Measurements from ENCODE around the gene DISC1.
"Not testable (repeated sequence)": the region's sequence is repeated elsewhere in the genome, so short reads cannot be mapped to it uniquely, and the experiment has no call there.

Gene DISC1

DNA sequence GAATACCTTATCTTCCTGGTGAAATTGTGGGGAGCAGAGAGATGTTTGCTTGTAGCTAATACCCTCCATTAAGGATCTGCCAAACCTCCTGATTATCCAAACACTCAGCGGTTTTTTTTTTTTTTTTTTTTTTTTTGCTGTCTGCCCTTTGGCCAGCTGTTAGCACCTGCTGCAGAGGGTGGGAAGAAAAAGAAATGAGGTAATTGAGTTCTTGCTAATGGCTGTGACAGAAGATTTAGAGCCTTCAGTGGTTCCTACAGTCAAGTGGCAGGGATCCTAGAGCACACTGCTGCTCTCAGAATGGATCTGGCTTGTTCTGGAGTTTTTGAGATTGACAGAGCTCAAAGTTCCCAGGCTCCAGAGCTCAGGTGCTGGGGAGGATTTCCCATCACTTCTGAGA, 342.5 kb downstream of the DISC1 start:
- no peak for DNase-seq (ENCODE audit: low read depth in 2 of 2)

DNA sequence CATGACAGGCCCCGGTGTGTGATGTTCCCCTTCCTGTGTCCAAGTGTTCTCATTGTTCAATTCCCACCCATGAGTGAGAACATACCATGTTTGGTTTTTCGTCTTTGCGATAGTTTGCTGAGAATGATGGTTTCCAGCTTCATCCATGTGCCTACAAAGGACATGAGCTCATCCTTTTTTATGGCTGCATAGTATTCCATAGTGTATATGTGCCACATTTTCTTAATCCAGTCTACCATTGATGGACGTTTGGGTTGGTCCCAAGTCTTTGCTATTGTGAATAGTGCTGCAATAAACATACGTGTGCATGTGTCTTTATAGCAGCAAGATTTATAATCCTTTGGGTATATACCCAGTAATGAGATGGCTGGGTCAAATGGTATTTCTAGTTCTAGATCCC, 343.2 kb downstream of the DISC1 start:
- DNase-seq (ENCODE audit: low read depth in 2 of 2); H3K4me3 ChIP-seq (replicated peaks in 1 of 2; ENCODE audit: low read depth in 2 of 2, low read length in 2 of 2): not testable (repeated sequence)

More for the DNA sequence above, 342.5 kb downstream of the DISC1 start:
- TF ChIP-seq, protein P1, sequence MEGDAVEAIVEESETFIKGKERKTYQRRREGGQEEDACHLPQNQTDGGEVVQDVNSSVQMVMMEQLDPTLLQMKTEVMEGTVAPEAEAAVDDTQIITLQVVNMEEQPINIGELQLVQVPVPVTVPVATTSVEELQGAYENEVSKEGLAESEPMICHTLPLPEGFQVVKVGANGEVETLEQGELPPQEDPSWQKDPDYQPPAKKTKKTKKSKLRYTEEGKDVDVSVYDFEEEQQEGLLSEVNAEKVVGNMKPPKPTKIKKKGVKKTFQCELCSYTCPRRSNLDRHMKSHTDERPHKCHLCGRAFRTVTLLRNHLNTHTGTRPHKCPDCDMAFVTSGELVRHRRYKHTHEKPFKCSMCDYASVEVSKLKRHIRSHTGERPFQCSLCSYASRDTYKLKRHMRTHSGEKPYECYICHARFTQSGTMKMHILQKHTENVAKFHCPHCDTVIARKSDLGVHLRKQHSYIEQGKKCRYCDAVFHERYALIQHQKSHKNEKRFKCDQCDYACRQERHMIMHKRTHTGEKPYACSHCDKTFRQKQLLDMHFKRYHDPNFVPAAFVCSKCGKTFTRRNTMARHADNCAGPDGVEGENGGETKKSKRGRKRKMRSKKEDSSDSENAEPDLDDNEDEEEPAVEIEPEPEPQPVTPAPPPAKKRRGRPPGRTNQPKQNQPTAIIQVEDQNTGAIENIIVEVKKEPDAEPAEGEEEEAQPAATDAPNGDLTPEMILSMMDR (IDR thresholded peaks at IDR 0.05; ENCODE audit: low read depth, low read length): no peak
- no peak overlapping the region for H3K4me3 ChIP-seq (replicated peaks in 1 of 2; ENCODE audit: low read depth in 2 of 2, low read length in 2 of 2)

DNA sequence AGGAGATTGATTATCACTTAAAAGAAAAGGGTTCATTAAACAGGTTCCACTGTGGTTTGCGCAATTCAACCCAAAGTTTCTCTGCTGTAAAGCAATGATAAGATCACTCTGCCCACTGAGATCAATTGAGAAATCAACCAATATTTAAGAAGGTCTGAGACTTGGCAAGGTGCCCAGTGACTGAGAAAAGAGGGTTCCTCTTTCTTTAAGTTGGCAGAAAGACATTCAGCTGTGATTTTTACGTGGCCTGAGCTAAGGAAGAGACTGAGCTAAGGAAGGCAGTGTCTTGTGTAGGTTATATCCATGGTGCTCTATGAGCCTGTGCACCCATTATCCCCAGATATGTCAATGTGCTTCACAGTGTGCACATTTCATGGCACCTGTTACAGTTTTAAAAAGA, 344.1 kb downstream of the DISC1 start:
- TF ChIP-seq, protein P1 (IDR thresholded peaks at IDR 0.05; ENCODE audit: low read depth, low read length): no peak
- DNase-seq (ENCODE audit: low read depth in 2 of 2): no peak
- no peak overlapping the region for H3K4me3 ChIP-seq (replicated peaks in 1 of 2; ENCODE audit: low read depth in 2 of 2, low read length in 2 of 2)

DNA sequence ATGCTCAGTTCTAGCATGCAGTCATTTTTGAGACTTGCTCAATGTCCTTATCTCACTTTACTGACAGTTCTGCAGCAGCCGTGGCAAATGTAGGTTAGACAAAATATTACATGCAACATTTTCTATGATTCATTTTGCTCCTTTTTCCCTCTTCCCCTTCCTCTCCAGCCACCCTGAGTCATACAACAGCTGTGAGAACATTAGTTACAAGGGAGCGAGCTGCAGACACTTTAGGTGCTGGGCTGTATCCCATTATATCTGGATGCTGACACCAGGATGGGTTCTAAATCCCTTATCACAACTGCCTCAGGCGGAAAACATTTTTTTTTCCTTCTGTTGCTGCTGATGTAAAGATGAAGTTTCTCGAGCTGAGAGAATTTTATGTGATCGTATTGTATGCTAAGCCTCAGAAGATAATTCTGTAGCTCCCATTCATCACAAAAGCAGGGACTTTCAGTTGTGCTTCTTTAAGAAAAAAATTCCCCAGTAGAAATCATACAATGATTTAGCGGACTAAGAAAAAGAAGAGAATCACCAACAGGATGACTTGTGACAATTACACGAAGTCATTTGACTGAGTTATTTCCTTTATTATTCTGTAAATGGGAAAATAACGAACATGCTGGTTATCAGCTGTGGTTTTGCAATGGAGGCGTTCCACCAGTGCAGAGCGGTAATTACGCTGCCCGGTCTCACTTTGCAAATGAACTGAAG, 345.0 kb downstream of the DISC1 start:
- TF ChIP-seq, protein P1 (IDR thresholded peaks at IDR 0.05; ENCODE audit: low read depth, low read length): no peak
- H3K4me3 ChIP-seq (replicated peaks in 1 of 2; ENCODE audit: low read depth in 2 of 2, low read length in 2 of 2): no peak overlapping the region
- peak; percentile 75 to 78 for DNase-seq (ENCODE audit: low read depth in 2 of 2)

DNA sequence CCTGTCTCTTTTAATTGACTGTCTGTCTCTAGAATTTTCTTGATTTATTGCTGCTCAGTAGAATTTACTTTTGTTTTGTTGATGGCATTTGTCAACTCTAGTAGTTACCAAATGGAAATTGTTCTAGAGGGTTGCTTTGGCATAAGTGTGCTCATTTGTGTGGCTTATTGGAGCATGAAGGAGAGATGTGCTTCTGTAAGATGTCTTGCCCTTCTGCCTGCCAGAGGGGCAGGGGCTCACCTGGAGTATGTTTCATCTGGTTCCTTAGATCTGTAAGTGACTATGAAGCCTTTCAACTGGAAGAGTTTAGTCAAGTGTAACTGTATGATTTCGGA, 345.5 kb downstream of the DISC1 start:
- TF ChIP-seq, protein P1 (IDR thresholded peaks at IDR 0.05; ENCODE audit: low read depth, low read length): no peak
- no peak for DNase-seq (ENCODE audit: low read depth in 2 of 2)
- H3K4me3 ChIP-seq (replicated peaks in 1 of 2; ENCODE audit: low read depth in 2 of 2, low read length in 2 of 2): no peak overlapping the region

DNA sequence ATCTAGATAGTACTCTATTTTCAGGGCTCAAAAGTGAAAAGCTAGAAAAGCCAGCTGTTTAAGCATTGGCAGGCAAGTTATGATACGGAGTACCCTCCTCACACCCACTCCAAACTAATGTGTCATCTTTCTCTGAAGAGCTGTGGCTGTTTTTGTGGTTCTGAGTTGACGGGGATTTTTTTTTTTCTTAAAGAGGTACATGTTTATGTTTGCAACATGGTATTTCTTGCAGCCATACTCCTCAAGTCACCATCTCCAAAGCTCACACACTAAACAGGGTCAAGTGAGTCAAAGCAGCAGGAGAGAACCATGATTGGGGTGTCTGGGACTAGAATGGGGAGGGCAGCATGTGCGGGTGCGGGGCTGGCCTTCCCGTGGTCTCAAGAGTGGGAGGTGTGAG, 347.2 kb downstream of the DISC1 start:
- H3K4me3 ChIP-seq (replicated peaks in 1 of 2; ENCODE audit: low read depth in 2 of 2, low read length in 2 of 2): no peak overlapping the region
- no peak for DNase-seq (ENCODE audit: low read depth in 2 of 2)
- TF ChIP-seq, protein P1 (IDR thresholded peaks at IDR 0.05; ENCODE audit: low read depth, low read length): no peak

DNA sequence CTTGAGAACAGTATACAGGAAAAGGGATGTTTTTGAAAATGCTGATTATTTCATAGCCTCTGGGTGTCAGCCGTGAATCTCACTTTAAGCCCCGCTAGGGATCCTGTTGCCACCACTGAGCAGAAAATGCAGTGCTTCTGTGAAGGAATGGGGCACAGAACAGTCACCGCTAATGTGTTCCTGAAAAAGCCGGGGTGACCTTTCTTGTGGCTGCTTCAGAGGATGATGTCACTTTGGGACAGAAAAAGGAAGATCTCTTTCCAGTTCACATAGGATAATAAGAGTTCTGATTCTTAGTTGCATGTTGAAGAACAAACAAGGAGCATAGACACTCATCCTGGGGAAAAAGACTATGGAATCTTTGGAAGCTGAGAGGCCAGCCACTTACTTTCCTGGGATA, 349.6 kb downstream of the DISC1 start:
- TF ChIP-seq, protein P1 (IDR thresholded peaks at IDR 0.05; ENCODE audit: low read depth, low read length): no peak
- no peak for DNase-seq (ENCODE audit: low read depth in 2 of 2)
- H3K4me3 ChIP-seq (replicated peaks in 1 of 2; ENCODE audit: low read depth in 2 of 2, low read length in 2 of 2): no peak overlapping the region

Measured in cardiac fibroblast (primary cell).